T-helper 1 cell treated with Interleukin-12 subunit alpha and Interleukin-12 subunit beta and Interleukin-4 antibody, amounts not matched to agents 30 ng/mL and 1 ng/mL, for 36 hours (primary cell): ENCODE data around the gene COL17A1. TPM values are rescaled to one million over a fixed set of nuclear protein-coding genes. Genes with fewer than 3 reads are reported as not detected.

Experiments used
- intact Hi-C: fragments of 100-400 bp; cut with micrococcal nuclease; formaldehyde crosslinking; loops from one replicate; pipeline ENCODE4 v1.15.1; 2024
- total RNA-seq: library from RNA; stranded (reverse); gene quantifications from 2 replicates; pipeline ENCODE4 v1.2.3, GENCODE V29; 2022

Gene COL17A1
- total RNA-seq, 1 donor from 2014 or later: not detected

DNA sequence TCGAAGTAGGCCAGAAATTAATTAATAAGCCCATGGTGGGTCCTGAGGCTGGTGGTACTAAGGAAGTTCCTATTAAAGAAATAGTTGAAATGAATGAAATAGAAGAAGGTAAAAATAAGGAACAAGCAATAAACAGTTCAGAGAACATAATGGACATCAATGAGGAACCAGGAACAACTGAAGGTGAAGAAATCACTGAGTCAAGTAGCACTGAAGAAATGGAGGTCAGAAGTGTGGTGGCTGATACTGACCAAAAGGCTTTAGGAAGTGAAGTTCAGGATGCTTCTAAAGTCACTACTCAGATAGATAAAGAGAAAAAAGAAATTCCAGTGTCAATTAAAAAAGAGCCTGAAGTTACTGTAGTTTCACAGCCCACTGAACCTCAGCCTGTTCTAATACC, 82.8 kb downstream of the COL17A1 start:
- intact Hi-C loops: loop anchor here (2.0 kb wide), 1 partner anchor 20 kb away; no protein-coding TSS in a partner anchor

DNA sequence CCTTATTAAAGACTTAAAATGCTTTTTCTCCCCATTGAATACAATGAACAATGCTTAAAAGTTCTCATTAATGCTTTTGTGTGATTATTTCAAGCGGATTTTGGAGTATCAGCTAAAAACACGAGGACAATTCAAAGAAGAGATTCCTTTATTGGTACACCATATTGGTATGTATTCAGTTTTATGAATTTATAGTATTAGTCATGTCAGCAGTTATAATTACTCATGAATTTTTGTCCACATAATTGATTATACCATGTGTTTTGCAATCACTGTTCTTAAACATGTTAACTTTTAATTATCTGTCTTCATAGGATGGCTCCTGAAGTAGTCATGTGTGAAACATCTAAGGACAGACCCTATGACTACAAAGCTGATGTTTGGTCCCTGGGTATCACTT, 86.9 kb downstream of the COL17A1 start:
- intact Hi-C loops: no loop called here

DNA sequence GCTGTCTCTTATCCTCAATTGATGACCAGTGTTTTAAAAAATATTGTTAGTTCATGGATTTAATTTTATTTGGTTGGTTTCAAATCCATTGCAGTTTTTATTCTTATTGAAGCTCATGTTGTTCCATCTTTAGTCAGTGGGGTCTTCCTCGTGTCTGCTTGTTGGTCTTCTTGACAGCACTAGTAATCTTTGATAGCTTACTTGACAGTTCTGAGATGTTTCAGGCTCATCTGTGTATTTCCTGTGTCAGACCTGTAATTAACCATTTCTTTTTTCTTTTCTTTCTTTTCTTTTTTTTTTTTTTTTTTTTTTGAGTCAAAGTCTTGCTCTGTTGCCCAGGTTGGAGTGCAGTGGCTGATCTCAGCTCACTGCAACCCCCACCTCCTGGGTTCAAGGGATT, 90.5 kb downstream of the COL17A1 start:
- intact Hi-C loops: no loop called here

DNA sequence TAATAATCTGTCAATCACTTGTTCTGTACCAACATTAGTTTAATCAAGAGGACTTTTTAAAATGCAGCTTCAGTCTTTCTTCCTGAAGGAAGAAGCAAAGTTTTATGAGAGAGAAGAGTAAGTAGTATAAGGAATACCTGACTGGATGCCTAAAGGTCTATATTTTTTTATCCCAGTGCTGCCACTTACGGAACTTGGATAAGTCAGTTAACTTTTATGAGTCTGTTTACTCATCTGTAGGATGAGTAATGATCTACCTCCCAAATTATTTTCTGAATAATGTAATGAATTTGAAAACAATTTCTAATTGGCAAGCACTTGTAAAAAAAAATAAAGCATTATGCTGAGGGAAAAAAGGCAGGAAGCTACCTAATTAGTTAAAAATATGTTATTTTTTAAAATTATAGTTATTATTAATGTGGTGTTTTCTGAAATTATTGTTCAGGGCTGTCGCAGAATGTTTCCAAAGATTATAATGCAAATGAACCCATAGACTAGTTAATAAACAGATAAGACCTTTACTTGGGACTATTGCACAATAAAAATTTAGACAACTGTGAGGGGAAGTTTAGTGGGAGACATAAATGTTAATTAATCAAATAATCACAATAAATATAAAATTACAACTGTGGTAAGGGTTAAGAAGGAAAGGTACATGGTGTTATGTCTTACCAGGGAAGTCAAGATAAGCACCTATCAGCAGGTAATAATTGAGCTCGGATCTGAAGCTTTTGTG, 94.1 kb downstream of the COL17A1 start:
- intact Hi-C loops: no loop called here

DNA sequence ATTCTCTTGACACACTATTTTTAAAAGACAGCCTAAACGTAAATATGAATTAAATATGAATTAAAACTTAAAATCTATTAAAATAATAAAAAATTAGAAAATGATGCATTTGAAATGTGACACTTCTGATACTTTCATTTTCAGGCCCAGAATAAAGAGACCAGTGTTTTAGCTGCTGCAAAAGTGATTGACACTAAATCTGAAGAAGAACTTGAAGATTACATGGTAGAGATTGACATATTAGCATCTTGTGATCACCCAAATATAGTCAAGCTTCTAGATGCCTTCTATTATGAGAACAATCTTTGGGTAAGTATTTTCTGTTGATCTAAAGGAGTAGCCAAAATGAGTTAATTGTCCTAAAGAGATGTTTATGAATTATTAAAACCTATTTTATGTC, 95.1 kb downstream of the COL17A1 start:
- intact Hi-C loops: no loop called here

DNA sequence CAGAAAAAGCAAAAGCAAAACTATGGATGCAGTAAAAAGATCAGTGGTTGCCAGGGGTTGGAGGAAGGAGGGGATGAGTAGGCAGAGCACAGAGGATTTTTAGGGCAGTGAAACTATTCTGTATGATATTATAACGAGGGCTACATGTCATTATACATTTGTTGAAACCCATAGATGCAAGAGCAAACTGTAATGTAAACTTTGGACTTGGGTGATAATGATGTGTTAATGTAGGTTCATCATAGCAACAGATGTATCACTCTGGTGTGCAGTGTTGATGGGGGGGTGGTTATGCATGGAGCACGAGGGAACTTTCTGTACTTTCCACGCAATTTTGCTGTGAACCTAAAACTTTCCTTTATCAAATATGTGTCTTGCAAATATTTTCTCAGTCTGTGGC, 95.6 kb downstream of the COL17A1 start:
- intact Hi-C loops: no loop called here

DNA sequence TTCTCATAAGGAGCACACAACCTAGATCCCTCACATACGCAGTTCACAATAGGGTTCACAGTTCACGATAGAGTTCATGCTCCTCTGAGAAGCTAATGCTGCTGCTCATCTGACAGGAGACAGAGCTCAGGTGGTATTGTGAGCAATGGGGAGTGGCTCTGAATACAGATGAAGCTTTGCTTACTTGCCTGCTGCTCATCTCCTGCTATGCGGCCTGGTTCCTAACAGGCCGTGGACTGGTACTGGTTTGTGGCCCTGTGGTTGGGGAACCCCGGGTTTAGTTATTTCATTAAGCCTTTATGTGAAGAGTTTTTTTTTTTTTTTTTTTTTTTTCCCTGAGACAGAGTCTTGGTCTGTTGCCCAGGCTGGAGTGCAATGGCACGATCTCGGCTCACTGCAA, 99.3 kb downstream of the COL17A1 start:
- intact Hi-C loops: no loop called here

DNA sequence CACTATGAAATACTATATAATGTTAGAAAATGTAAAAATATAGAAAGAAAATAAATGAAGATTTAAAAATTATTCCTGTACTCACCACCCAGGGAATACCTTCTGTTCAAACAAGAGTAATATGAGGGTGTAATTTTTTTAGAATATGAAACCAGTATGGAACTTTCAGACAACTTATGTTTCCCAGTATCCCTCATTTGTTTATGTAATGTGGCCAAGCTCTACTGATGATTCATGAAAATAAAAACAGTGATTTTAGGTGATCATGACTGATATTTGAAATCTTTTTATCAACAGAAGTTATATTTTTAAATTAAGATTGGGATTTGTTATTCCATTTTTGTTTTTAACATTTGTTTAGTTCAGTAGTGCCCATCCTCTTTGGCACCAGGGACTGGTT, 100.0 kb downstream of the COL17A1 start:
- intact Hi-C loops: no loop called here

DNA sequence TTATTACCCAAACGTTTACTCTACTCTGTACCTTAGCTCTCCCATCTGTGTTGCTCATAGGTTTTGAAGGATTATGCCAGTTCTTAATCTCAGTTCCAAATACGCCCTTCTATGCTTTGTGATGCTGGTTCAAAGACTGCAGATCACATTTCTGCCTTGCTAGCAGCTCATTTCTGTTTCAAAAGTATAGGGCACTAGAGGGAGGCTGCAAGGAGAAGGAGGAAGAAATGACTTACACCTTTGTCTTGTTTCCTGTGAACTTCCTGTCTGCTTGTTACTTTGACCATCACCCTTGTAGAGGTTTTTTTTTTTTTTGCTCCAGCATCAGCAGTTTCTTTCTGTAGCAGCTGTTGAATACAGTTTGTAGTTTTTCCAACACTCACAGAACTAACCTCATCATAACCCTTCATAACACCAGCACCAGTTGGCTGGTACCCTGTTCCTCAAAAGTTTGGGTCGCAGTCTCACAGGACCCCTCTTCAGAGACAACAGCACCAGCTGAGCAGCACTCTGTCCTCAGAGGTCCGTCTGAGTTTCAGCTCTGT, 102.2 kb downstream of the COL17A1 start:
- intact Hi-C loops: loop anchor here (1.0 to 5.0 kb wide), 8 partner anchors 17 to 369 kb away; partner anchors contain the start of genes CFAP58, GSTO2 and STN1

DNA sequence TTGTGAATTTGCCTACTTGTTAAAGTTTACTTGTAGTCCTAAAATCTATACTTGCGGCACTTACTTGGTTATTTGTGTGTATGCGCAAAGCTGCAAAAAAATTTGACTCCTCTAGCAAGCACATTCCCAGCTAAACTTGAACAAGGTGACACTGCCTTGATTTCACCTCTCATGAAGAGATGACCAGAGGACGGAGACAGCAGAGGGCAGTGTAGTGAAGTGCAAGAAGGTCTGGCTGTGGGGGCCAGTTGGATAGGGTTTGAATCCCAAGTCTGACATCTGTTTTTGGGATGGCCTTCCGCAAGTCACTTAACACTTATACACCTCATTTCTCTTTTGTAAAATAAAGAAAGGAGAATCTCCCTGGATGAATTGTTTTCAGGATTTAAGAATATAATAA, 103.0 kb downstream of the COL17A1 start:
- intact Hi-C loops: loop anchor here (1.0 to 5.0 kb wide), 8 partner anchors 16 to 370 kb away; partner anchors contain the start of genes CFAP58, GSTO2 and STN1

Other genes starting within 250 kb of the COL17A1 start
- gene SH3PXD2A, start 230.3 kb downstream of the COL17A1 start, total RNA-seq: 19.0 and 19.3 TPM in 2 replicates
- gene STN1, start 167.7 kb downstream of the COL17A1 start, total RNA-seq: 30.2 and 31.9 TPM in 2 replicates
- 30.1 and 31.2 TPM in 2 replicates for gene SLK, start 118.7 kb downstream of the COL17A1 start, total RNA-seq
- gene SFR1, start 36.3 kb upstream of the COL17A1 start, total RNA-seq: 11.6 and 12.1 TPM in 2 replicates
- gene CFAP43, start 146.5 kb upstream of the COL17A1 start, total RNA-seq: not detected in 2 replicates
- gene GSTO1, start 169.0 kb upstream of the COL17A1 start, total RNA-seq: 112 and 115 TPM in 2 replicates
- gene GSTO2, start 183.3 kb upstream of the COL17A1 start, total RNA-seq: 1.2 and 1.4 TPM in 2 replicates